NCI-H460 (cell line): ENCODE data around the gene SDF4. TPM values are rescaled to one million over a fixed set of nuclear protein-coding genes. Genes with fewer than 3 reads are reported as not detected.

Experiments
- DNase-seq: peaks from one replicate; pipeline ENCODE4 v3.0.0-alpha.2; 2016; ENCODE audit warnings: low read depth; ENCODE audit errors: extremely low read depth
- small RNA-seq, 2 experiments: library from RNA; depleted of rRNA; stranded (forward); fragments of <200 nt; gene quantifications; one replicate each; pipeline ENCODE3, GENCODE V24; 2014
- total RNA-seq: library from RNA; depleted of rRNA; stranded (reverse); fragments of >200 nt; shearing (Covaris generic); gene quantifications from 2 replicates; pipeline ENCODE4 v1.2.3, GENCODE V29; 2014; rRNA removed

SDF4 gene
- total RNA-seq, 1 experiment from 2014 or later: 83.6 TPM

- DNase-seq: no peak
Measured at GRCh38 chr1:1171161-1171545, 60.6 kb downstream of the SDF4 start.

GRCh38 chr1:1170215-1171091, 61.3 kb downstream of the SDF4 start:
- no peak for DNase-seq

DNA sequence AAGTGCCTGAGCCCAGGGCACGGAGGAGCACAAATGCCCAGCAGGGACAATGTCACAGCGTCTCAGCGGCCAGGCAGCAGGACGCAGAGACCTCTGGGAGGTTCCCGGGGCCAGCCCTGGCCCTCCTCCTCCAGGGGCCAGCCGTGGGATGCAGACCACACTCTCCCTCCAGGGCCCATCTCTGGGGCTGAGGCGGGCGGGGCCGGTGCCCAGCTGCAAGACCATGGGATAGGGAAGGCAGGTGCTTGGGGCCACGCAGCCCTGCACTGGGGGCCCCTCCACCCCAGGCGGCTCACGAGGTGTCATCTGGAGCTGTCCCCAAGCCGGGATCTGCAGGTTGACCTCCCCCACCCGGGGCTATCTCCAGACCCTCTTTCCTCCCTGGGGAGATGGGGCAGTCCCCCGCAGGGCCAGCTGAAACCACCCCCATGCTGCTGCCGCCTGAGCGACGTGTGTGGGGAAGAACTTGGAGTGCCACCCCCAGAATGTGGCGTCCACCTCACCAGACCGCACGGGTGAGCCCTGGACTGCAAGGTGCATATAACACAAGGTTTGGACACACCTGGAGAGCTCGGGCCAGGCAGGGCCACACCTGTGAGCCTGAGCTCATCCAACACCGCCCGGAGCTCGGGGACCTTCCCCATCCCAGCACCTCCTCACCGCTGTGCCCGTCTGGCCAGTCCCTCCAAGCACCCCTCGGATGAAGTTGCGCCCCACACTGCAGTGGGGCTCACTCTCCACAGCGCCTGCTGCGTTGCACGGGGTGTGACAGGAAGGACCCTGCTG, 62.2 kb downstream of the SDF4 start:
- no peak for DNase-seq

GRCh38 chr1:1168451-1169411, 63.1 kb downstream of the SDF4 start:
- DNase-seq: no peak

- no peak for DNase-seq
Measured at GRCh38 chr1:1167841-1168450, 63.9 kb downstream of the SDF4 start.

GRCh38 chr1:1167398-1167821, 64.4 kb downstream of the SDF4 start:
- no peak for DNase-seq

Small RNAs within 50 kb of the gene (small RNA-seq; reads per million reads assigned to genes)
- 0.04 to 0.29 reads per million in 2 experiments for gene MIR200A
- gene MIR200B: 0.04 to 0.59 reads per million in 2 experiments
- gene MIR429: 0 to 0.12 reads per million in 2 experiments

Other genes with a start within 250 kb of the SDF4 start
- gene PERM1, start 249.9 kb downstream of the SDF4 start, total RNA-seq: not detected in 2 replicates
- 10.6 and 13.5 TPM in 2 replicates for gene HES4, start 231.9 kb downstream of the SDF4 start, total RNA-seq
- 5.3 TPM in 2 replicates for gene ISG15, start 218.5 kb downstream of the SDF4 start, total RNA-seq
- gene AGRN, start 211.9 kb downstream of the SDF4 start, total RNA-seq: 37.8 and 48.0 TPM in 2 replicates
- 0.20 TPM in 1 of 2 replicates, not detected in the other for gene RNF223, start 157.7 kb downstream of the SDF4 start, total RNA-seq
- gene C1orf159, start 115.9 kb downstream of the SDF4 start, total RNA-seq: 3.9 and 5.5 TPM in 2 replicates
- gene TTLL10, start 58.1 kb downstream of the SDF4 start, total RNA-seq: not detected in 2 replicates
- not detected in 2 replicates for gene TNFRSF18, start 25.4 kb downstream of the SDF4 start, total RNA-seq
- not detected in 2 replicates for gene TNFRSF4, start 17.8 kb downstream of the SDF4 start, total RNA-seq
- gene B3GALT6, start 236 bp upstream of the SDF4 start, total RNA-seq: 15.6 and 17.5 TPM in 2 replicates
- gene C1QTNF12, start 14.7 kb upstream of the SDF4 start, total RNA-seq: 1.3 TPM in 1 of 2 replicates, not detected in the other
- gene UBE2J2, start 41.9 kb upstream of the SDF4 start, total RNA-seq: 49.6 and 52.2 TPM in 2 replicates
- 1.6 and 1.7 TPM in 2 replicates for gene SCNN1D, start 48.4 kb upstream of the SDF4 start, total RNA-seq
- gene ACAP3, start 75.9 kb upstream of the SDF4 start, total RNA-seq: 9.6 and 10.3 TPM in 2 replicates
- gene PUSL1, start 76.6 kb upstream of the SDF4 start, total RNA-seq: 13.1 and 18.9 TPM in 2 replicates
- gene INTS11, start 92.7 kb upstream of the SDF4 start, total RNA-seq: 56.6 and 60.4 TPM in 2 replicates
- 12.2 and 13.7 TPM in 2 replicates for gene CPTP, start 92.8 kb upstream of the SDF4 start, total RNA-seq
- 0.30 and 0.66 TPM in 2 replicates for gene TAS1R3, start 99.3 kb upstream of the SDF4 start, total RNA-seq
- 53.7 and 55.3 TPM in 2 replicates for gene DVL1, start 117.4 kb upstream of the SDF4 start, total RNA-seq
- not detected in 2 replicates for gene MXRA8, start 126.6 kb upstream of the SDF4 start, total RNA-seq
- gene AURKAIP1, start 143.2 kb upstream of the SDF4 start, total RNA-seq: 103 and 128 TPM in 2 replicates
- gene CCNL2, start 167.3 kb upstream of the SDF4 start, total RNA-seq: 70.1 and 110 TPM in 2 replicates
- gene MRPL20, start 175.3 kb upstream of the SDF4 start, total RNA-seq: 132 and 136 TPM in 2 replicates
- 0.15 TPM in 1 of 2 replicates, not detected in the other for gene ANKRD65, start 189.3 kb upstream of the SDF4 start, total RNA-seq
- gene VWA1, start 203.7 kb upstream of the SDF4 start, total RNA-seq: 5.0 and 8.0 TPM in 2 replicates
- 0.05 and 0.06 TPM in 2 replicates for gene ATAD3C, start 217.7 kb upstream of the SDF4 start, total RNA-seq
- gene ATAD3B, start 239.8 kb upstream of the SDF4 start, total RNA-seq: 15.4 and 21.1 TPM in 2 replicates